ENCODE measurements around the gene ZER1. TPM values are rescaled to one million over a fixed set of nuclear protein-coding genes. Genes with fewer than 3 reads are reported as not detected.
A peak's percentile ranks its signal among the peaks of the same experiment; 100 is the strongest.

ZER1 gene
- total RNA-seq, 1 donor from 2014 or later = 18.7 TPM

DNA sequence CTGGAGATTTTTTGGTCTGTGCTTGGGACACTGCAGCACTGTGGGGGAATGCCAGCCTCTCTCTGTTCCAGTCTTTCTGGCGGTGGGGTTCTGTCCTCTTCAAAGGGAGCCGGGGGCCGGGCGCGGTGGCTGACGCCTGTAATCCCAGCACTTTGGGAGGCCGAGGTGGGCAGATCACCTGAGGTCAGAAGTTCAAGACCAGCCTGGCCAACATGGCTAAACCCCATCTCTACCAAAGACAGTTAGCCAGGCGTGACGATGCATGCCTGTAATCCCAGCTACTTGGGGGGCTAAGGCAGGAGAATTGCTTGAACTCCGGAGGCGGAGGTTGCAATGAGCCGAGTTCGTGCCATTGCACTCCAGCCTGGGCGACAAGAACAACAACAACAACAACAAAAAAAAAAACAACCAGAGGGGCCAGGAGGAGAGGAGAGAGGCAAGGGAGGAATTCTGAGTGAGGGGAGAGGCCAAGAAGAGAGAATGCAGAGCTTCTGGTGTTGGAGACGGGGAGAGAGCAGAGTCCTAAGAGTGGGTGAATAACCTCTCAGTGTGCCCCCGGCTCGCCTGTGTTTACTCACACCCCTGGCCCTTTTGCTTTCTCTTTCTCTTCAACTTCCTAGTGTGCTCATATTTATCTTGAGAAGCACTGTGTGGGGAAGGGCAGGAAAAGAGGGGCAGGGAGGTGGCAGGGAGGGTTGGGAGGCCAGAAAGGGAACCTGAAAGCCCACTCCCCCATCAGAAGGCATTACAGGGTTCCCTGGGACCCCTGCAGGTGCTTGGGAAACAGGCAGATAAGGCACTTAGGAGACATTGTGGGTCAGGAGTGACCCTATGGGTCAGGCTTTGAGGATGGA, 85.9 kb downstream of the ZER1 start:
- Mint-ChIP-seq H3K27ac (peak overlapping the region; percentile 93), H3K27me3 (ENCODE audit: low read depth) (no peaks in the 10 kb centered on the region), H3K4me3 (ENCODE audit: low read depth) (peak overlapping the region; percentile 95), H3K9me3 (no peaks in the 10 kb centered on the region), H3K4me1 (ENCODE audit: low read depth) (peaks cover 37% of the 10 kb centered on the region), H3K36me3 (ENCODE audit: low read depth) (peaks cover 14% of the 10 kb centered on the region)
- DNase-seq (ENCODE audit: low spot score) = peak; percentile 44
- intact Hi-C loops (cut with micrococcal nuclease) = loop anchor here (5.0 to 10.0 kb wide), 3 partner anchors 134 to 339 kb away; partner anchors contain the start of genes KYAT1, LRRC8A, SH3GLB2 and SPTAN1

GRCh38 chr9:128684325-128685199, 87.2 kb downstream of the ZER1 start:
- Mint-ChIP-seq H3K36me3 (ENCODE audit: low read depth) (peaks cover 8% of the 10 kb centered on the region), H3K4me3 (ENCODE audit: low read depth) (peak overlapping the region; percentile 95), H3K4me1 (ENCODE audit: low read depth) (peaks cover 34% of the 10 kb centered on the region), H3K27ac (peak overlapping the region; percentile 93), H3K27me3 (ENCODE audit: low read depth) (no peaks in the 10 kb centered on the region), H3K9me3 (no peaks in the 10 kb centered on the region)
- intact Hi-C loops (cut with micrococcal nuclease) = loop anchor here (5.0 to 10.0 kb wide), 3 partner anchors 132 to 340 kb away; partner anchors contain the start of genes KYAT1, LRRC8A, SH3GLB2 and SPTAN1
- peak; percentile 73 for DNase-seq (ENCODE audit: low spot score)

GRCh38 chr9:128684065-128684324, 87.7 kb downstream of the ZER1 start:
- Mint-ChIP-seq H3K9me3 (no peaks in the 10 kb centered on the region), H3K4me1 (ENCODE audit: low read depth) (peaks cover 34% of the 10 kb centered on the region), H3K4me3 (ENCODE audit: low read depth) (peak overlapping the region; percentile 95), H3K27me3 (ENCODE audit: low read depth) (no peaks in the 10 kb centered on the region), H3K27ac (peak overlapping the region; percentile 93), H3K36me3 (ENCODE audit: low read depth) (peaks cover 8% of the 10 kb centered on the region)
- intact Hi-C loops (cut with micrococcal nuclease) = loop anchor here (10.0 kb wide), 1 partner anchor 341 kb away; the partner anchor contains the start of gene SH3GLB2
- DNase-seq (ENCODE audit: low spot score) = no peak

DNA sequence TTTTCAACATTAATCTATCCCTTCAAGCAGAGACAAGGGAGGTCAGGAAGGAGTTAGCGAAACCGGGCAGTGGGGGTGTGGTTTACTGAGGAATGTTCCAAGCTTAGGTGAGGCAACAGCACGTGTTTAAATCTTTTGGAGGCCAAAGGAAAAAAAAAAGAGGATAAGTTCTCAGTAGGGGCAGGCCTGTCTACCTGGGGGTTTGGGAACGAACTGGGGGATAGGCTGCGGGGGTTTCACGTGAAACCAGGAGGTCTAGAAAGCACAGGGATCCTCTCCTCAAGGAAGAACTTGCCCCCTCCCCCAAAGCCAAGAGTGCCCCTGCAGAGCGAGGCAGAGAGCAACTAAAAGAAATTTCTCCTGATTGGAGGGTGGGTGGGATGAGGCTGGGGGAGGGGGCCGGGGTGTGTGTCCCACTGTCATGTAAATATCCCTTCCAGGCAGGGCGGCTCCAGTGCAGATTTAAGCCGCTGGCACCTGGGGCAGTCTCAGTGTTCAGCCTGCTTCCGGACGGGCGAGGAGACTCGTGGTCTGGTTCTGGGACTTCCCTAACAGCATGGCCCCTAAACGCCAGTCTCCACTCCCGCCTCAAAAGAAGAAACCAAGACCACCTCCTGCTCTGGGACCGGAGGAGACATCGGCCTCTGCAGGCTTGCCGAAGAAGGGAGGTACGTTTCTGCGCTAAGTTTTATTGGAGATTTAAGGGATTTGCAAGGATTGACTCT, 88.2 kb downstream of the ZER1 start:
- Mint-ChIP-seq H3K4me3 (ENCODE audit: low read depth) (peak overlapping the region; percentile 95), H3K27me3 (ENCODE audit: low read depth) (no peaks in the 10 kb centered on the region), H3K9me3 (no peaks in the 10 kb centered on the region), H3K36me3 (ENCODE audit: low read depth) (peaks cover 8% of the 10 kb centered on the region), H3K27ac (peak overlapping the region; percentile 93), H3K4me1 (ENCODE audit: low read depth) (peaks cover 34% of the 10 kb centered on the region)
- DNase-seq (ENCODE audit: low spot score) = peak; percentile 18
- intact Hi-C loops (cut with micrococcal nuclease) = loop anchor here (10.0 kb wide), 1 partner anchor 341 kb away; the partner anchor contains the start of gene SH3GLB2

Other genes starting within 250 kb of the ZER1 start
- 286 and 303 TPM in 2 replicates for gene SPTAN1, start 219.3 kb downstream of the ZER1 start, total RNA-seq
- gene DYNC2I2, start 115.1 kb downstream of the ZER1 start, total RNA-seq = 41.7 and 43.5 TPM in 2 replicates
- gene SET, start 82.7 kb downstream of the ZER1 start, total RNA-seq = 749 and 756 TPM in 2 replicates
- gene PKN3, start 69.4 kb downstream of the ZER1 start, total RNA-seq = 25.4 and 28.0 TPM in 2 replicates
- gene ZDHHC12, start 47.8 kb downstream of the ZER1 start, total RNA-seq = 51.7 and 53.2 TPM in 2 replicates
- 20.5 and 24.2 TPM in 2 replicates for gene TBC1D13, start 15.3 kb upstream of the ZER1 start, total RNA-seq
- gene ENDOG, start 46.6 kb upstream of the ZER1 start, total RNA-seq = 19.9 and 21.7 TPM in 2 replicates
- gene SPOUT1, start 57.9 kb upstream of the ZER1 start, total RNA-seq = 126 and 127 TPM in 2 replicates
- gene KYAT1, start 110.0 kb upstream of the ZER1 start, total RNA-seq = 13.6 and 14.0 TPM in 2 replicates
- 24.9 and 25.4 TPM in 2 replicates for gene LRRC8A, start 110.2 kb upstream of the ZER1 start, total RNA-seq
- gene PHYHD1, start 149.1 kb upstream of the ZER1 start, total RNA-seq = 0.44 and 0.68 TPM in 2 replicates
- gene DOLK, start 175.7 kb upstream of the ZER1 start, total RNA-seq = 13.0 and 13.3 TPM in 2 replicates
- 161 and 175 TPM in 2 replicates for gene NUP188, start 175.8 kb upstream of the ZER1 start, total RNA-seq

All from activated T-helper 2 cell treated with anti-CD3 and anti-CD28 coated beads, Interferon-gamma antibody, Interleukin-2, Interleukin-4, amounts not matched to agents 10 μg/mL and 5 μg/mL and 100 μg/mL, durations not matched to agents 14 hours and 24 hours and 36 hours (primary cell).